ENCODE measurements around the gene PADI6. TPM values are rescaled to one million over a fixed set of nuclear protein-coding genes. Genes with fewer than 3 reads are reported as not detected.
"Not testable (repeated sequence)": the region's sequence is repeated elsewhere in the genome, so short reads cannot be mapped to it uniquely, and the experiment has no call there.

Gene PADI6
- total RNA-seq, 4 donors from 2014 or later = not detected

DNA sequence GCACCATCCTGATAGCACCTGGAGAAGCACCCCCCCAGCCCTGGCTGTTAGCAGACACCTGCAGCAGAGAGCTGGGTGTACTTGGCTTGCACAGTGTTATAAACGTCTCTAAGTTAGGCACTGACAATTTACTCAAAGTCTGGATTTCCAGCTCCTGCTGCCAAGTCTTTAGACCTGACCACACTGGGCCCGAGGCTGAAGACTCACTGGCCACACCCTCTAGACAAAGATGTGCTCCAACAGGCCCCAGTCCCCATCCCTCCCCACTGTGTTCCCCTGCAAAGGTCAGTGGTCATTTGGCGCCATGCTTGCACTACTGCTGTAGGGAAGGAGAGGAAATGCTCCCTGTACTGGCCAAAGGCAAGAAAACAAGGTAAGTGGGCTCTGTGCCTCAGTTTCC lies 31.1 kb downstream of the PADI6 start:
- DNase-seq (ENCODE audit: low spot score in 2 of 2) = no peak
- TF ChIP-seq, protein P1, sequence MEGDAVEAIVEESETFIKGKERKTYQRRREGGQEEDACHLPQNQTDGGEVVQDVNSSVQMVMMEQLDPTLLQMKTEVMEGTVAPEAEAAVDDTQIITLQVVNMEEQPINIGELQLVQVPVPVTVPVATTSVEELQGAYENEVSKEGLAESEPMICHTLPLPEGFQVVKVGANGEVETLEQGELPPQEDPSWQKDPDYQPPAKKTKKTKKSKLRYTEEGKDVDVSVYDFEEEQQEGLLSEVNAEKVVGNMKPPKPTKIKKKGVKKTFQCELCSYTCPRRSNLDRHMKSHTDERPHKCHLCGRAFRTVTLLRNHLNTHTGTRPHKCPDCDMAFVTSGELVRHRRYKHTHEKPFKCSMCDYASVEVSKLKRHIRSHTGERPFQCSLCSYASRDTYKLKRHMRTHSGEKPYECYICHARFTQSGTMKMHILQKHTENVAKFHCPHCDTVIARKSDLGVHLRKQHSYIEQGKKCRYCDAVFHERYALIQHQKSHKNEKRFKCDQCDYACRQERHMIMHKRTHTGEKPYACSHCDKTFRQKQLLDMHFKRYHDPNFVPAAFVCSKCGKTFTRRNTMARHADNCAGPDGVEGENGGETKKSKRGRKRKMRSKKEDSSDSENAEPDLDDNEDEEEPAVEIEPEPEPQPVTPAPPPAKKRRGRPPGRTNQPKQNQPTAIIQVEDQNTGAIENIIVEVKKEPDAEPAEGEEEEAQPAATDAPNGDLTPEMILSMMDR (IDR thresholded peaks at IDR 0.05) = no peak
- no peak for TF ChIP-seq POLR2A (IDR thresholded peaks at IDR 0.05)
- WGBS, 2 donors = 30 to 60% methylated on average over 2 to 3 of the region's 3 CpGs
- no peak overlapping the region for H3K4me3 ChIP-seq (ENCODE audit: low read depth, poor library complexity, severe bottlenecking)
- intact Hi-C loops (cut with DNase I; ENCODE audit: low total_unique reads) = no loop called here

DNA sequence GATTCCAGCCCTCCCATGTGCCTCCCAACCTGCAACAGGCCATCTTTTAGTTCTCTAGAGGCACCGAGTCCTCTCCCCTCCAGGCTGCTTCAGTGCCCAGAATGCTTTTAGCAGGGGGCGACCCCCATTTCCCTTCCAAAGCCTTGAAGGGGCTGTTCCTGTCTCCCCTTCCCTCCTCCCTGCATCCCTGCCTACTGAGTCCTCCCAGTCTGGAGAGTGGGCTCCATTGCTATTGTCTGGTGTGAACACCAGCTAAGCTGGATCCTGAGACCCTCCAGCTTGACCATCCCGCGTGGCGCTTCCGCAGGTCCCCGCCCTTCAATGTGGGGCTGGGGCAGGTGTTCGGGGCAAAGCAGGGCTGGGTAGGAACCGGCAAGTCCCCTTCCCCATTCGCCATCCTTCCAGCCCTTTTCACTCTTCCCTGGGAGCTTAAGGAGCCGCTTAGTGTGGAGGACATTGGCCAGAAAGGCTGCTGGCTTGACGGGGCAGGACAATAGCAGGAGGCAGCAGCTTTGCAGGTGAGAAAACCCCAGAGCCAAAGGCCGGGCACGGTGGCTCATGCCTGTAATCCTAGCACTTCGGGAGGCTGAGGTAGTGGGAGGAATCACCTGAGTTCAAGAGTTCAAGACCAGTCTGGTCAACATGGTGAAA lies 32.2 kb downstream of the PADI6 start:
- intact Hi-C loops (cut with DNase I; ENCODE audit: low total_unique reads) = no loop called here
- DNase-seq (ENCODE audit: low spot score in 2 of 2) = no peak
- TF ChIP-seq POLR2A (IDR thresholded peaks at IDR 0.05) = no peak
- TF ChIP-seq, protein P1 (IDR thresholded peaks at IDR 0.05) = no peak
- 67 to 74% methylated on average over 14 to 15 of the region's 15 CpGs for WGBS, 2 donors
- no peak overlapping the region for H3K4me3 ChIP-seq (ENCODE audit: low read depth, poor library complexity, severe bottlenecking)

- WGBS, 2 donors = 69 to 82% methylated on average over 6 of the region's 6 CpGs
- no peak for DNase-seq (ENCODE audit: low spot score in 2 of 2)
- no peak overlapping the region for H3K4me3 ChIP-seq (ENCODE audit: low read depth, poor library complexity, severe bottlenecking)
- intact Hi-C loops (cut with DNase I; ENCODE audit: low total_unique reads) = no loop called here
- TF ChIP-seq, protein P1 (IDR thresholded peaks at IDR 0.05) = no peak
- no peak for TF ChIP-seq POLR2A (IDR thresholded peaks at IDR 0.05)
These were observed 32.8 kb downstream of the PADI6 start for GRCh38 chr1:17404820-17405219.

DNA sequence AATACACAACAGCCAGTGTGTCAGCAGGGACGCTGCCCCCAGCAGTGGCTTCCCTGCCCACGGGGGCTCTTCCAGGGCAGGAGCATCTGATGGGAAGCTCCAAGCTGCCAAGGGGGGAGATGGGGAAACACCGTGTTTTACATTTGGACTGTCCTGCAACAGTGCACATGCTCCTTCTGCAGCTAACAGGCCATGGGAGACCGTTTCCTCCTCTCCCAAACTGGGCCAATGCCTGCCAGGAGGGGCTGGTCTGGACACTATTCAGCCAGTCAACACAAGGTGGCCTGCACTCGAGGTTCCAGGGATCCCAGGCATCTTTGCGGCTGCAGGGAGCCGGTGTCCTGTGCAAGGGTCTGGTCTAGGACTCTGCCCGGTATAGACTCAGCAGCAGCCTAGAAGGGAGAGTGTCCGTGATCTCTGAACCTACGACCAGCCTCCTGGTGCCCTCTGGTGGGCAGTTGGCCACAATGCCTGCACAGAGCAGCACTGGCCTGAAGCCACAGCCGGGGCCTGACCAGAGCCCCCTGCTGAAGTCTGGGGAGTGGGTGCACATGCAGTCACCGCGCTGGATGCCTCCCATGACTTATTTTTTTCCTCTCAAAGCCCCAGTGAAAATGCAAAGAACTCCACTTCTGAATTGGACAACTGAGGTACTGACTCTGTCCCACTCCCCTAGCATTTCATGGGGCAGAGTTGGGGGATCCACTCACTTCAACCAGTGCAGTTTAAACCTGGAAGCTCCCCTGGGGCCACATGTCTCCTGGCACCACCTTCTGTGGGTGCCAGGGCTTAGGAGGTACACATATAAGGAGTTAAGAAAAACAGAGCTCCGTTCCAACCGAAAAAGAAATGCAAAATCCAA lies 34.1 kb downstream of the PADI6 start:
- 55 to 58% methylated on average over 12 to 15 of the region's 15 CpGs for WGBS, 2 donors
- no peak for DNase-seq (ENCODE audit: low spot score in 2 of 2)
- TF ChIP-seq, protein P1 (IDR thresholded peaks at IDR 0.05) = no peak
- no peak for TF ChIP-seq POLR2A (IDR thresholded peaks at IDR 0.05)
- intact Hi-C loops (cut with DNase I; ENCODE audit: low total_unique reads) = no loop called here
- no peak overlapping the region for H3K4me3 ChIP-seq (ENCODE audit: low read depth, poor library complexity, severe bottlenecking)

DNA sequence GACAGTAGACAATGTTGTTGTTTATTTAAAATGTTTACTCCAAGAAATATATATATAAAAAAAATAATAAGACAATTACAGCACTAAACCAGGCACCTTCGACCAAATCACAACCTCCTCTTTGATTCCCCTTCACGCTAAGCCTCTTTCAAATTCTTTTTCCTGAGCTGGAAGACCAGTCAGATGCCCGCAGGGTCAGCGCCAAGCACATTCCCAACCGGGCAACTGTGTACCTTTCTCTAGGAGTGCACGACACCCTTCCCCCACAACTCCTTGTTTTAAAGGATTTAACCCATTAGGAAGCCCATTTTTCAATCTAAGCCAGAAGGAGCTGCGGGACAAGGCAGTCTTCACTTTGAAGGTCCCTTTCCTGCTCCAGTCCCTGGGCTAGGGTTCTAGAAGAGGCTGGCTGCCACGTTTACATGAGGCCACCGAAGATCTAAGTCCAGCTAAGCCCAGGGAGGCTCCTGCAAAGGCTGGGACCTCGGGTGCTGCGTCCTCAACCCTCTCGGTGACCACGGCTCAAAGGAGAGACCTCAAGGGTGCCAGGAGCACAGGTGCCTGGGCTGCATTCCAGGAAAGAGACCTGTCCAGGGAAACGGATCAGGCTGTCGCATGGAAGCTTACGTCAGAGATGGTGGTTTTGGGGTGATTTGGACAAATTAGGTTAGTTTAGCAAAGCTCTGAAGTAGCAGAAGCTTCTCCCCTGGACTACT lies 34.9 kb downstream of the PADI6 start:
- DNase-seq (ENCODE audit: low spot score in 2 of 2); intact Hi-C loops (cut with DNase I; ENCODE audit: low total_unique reads); H3K4me3 ChIP-seq (ENCODE audit: low read depth, poor library complexity, severe bottlenecking): not testable (repeated sequence)
- 74 to 77% methylated on average over 15 to 16 of the region's 16 CpGs for WGBS, 2 donors

- intact Hi-C loops (cut with DNase I; ENCODE audit: low total_unique reads); DNase-seq (ENCODE audit: low spot score in 2 of 2); H3K4me3 ChIP-seq (ENCODE audit: low read depth, poor library complexity, severe bottlenecking): not testable (repeated sequence)
- 92 to 93% methylated on average over 30 of the region's 30 CpGs for WGBS, 2 donors
These were observed 36.0 kb downstream of the PADI6 start for GRCh38 chr1:17407786-17408514.
